Thymus (tissue), 11 donors: ENCODE data around the gene MFSD6. TPM values are rescaled to one million over a fixed set of nuclear protein-coding genes. Genes with fewer than 3 reads are reported as not detected.

Experiments
- DNase-seq, 9 donors: peaks; one replicate each; pipeline ENCODE4 v3.0.0-alpha.2; 2013; ENCODE audit warnings: low spot score in 9 of 9, low read depth in 6 of 9, missing footprints in 1 of 9
- H3K27ac ChIP-seq, 2 donors: one replicate each; pipeline ENCODE4 v1.5.1; 2013; ENCODE audit warnings: control low read depth in 1 of 2, low read depth in 1 of 2, low read length in 1 of 2, mild to moderate bottlenecking in 1 of 2, moderate library complexity in 1 of 2
- H3K27me3 ChIP-seq, 2 donors: one replicate each; pipeline ENCODE4 v1.5.1; 2013; ENCODE audit warnings: low read length in 1 of 2; ENCODE audit not compliant: control insufficient read depth in 2 of 2, insufficient read depth in 1 of 2
- H3K36me3 ChIP-seq, 2 donors: one replicate each; pipeline ENCODE4 v1.5.1; 2013; ENCODE audit warnings: low read length in 1 of 2, mild to moderate bottlenecking in 1 of 2, moderate library complexity in 1 of 2; ENCODE audit not compliant: control insufficient read depth in 2 of 2, insufficient read depth in 2 of 2
- H3K4me1 ChIP-seq, 2 donors: one replicate each; pipeline ENCODE4 v1.5.1; 2013; ENCODE audit warnings: low read length in 2 of 2; ENCODE audit not compliant: control insufficient read depth in 2 of 2, insufficient read depth in 2 of 2
- H3K4me3 ChIP-seq, 2 donors: one replicate each; pipeline ENCODE4 v1.5.1; 2013; ENCODE audit warnings: low read length in 2 of 2, control low read depth in 1 of 2, mild to moderate bottlenecking in 1 of 2
- H3K9me3 ChIP-seq, 2 donors: one replicate each; pipeline ENCODE4 v1.5.1; 2013; ENCODE audit warnings: low read length in 1 of 2, mild to moderate bottlenecking in 1 of 2; ENCODE audit not compliant: control insufficient read depth in 2 of 2, insufficient read depth in 1 of 2
- WGBS: extraction: QIAGEN DNeasy Blood & Tissue Kit; methylation state at CpG from one replicate; pipeline ENCODE4 v1.1.7; 2013; 5-methylcytosine and 5-hydroxymethylcytosine counted together
- polyA plus RNA-seq: library from polyadenylated mRNA; stranded (reverse); fragments of 200-250 nt; gene quantifications from one replicate; pipeline ENCODE4 v1.2.3, GENCODE V29; 2013
- total RNA-seq: library from RNA; stranded (reverse); fragments of 120-200 nt; gene quantifications from one replicate; pipeline ENCODE4 v1.2.4, GENCODE V29; 2013
- donor health status: healthy.

Gene MFSD6
- total and polyA plus RNA-seq, 2 donors = 11.7 to 16.3 TPM

DNA sequence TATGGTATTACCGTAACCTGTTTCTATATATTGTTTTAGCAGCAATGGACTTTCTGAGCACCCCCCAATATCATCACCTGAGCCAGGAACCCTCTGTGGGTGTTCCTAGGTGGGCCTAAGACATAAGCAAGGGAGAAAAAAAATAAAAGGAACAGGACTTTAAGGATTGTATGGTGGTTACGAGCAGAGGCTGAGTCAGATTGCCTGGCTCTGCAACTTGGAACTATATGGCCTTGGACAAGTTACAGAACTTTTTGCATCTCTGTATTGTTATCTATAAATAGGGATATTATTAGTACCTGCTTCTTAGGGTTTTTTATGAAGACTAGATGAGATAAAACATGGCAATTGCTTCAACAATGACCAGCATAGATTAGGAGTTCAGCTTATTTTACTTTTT lies 34.9 kb downstream of the MFSD6 start:
- no peaks in the 10 kb centered on the region for H3K27me3 ChIP-seq
- over 99% methylated on average over 2 of the region's 2 CpGs for WGBS
- H3K27ac ChIP-seq = no peak overlapping the region
- peaks cover 0 to 6% of the 10 kb centered on the region in 2 donors for H3K36me3 ChIP-seq
- no peak for DNase-seq
- no peak overlapping the region for H3K4me3 ChIP-seq
- H3K9me3 ChIP-seq = no peaks in the 10 kb centered on the region
- no peaks in the 10 kb centered on the region for H3K4me1 ChIP-seq

DNA sequence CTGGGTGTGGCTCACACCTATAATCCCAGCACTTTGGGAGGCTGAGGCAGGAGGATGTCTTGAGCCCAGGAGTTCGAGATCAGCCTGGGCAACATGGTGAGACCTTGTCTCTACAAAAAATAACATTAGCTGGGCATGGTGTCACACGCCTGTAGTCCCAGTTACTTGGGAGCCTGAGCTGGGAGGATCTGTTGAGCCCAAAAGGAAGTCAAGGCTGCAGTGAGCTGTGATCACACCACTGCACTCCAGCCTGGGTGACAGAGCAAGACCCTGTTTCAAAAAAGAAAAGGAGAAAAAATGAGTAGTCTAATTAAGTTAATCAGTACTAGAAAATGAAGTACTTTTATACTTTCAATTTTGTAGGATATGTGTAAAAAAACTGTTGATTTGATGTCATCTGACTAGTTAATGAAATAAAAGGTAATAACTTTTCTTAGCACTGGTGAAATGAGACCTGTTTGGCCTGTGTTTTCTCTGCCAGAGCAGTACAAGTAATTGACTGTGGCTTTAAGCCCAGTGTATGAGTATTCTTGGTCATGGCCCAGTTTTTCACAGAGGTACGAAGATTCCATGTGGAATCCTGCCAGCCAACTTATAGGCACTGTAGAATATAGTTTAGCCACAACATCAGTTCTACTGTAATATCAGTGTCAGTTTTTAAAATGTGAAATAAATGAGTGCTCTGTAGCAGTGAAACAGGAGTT lies 35.8 kb downstream of the MFSD6 start:
- Histone ChIP-seq H3K27me3 (no peaks in the 10 kb centered on the region), H3K4me3 (no peak overlapping the region), H3K4me1 (no peaks in the 10 kb centered on the region), H3K27ac (no peak overlapping the region), H3K9me3 (no peaks in the 10 kb centered on the region), H3K36me3 (peaks cover 0 to 6% of the 10 kb centered on the region in 2 donors)
- DNase-seq = no peak
- 96% methylated on average over 3 of the region's 3 CpGs for WGBS

DNA sequence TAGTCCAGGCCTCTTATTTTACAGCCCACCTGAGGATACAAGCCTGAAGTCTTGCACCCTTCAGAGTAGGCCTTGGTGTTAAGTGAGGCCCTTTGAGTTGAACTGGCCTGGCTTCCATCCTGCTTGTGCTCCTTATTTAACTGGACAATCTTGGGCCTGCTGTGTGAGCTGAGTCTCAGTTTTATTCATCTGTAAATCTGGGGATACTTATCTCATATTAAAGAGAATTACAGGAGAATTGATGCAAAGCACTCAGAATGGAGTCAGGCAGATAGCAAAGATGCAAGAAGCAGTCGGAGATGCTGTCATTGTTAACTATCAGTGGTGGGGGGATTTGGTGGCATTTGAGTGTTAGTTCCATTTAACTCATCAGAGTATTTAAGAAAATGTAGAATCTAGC lies 36.8 kb downstream of the MFSD6 start:
- Histone ChIP-seq H3K27ac (no peak overlapping the region), H3K4me3 (no peak overlapping the region), H3K36me3 (peaks cover 0 to 6% of the 10 kb centered on the region in 2 donors), H3K27me3 (no peaks in the 10 kb centered on the region), H3K9me3 (no peaks in the 10 kb centered on the region), H3K4me1 (no peaks in the 10 kb centered on the region)
- DNase-seq = no peak
- 95% methylated on average over 1 of the region's 1 CpG for WGBS

DNA sequence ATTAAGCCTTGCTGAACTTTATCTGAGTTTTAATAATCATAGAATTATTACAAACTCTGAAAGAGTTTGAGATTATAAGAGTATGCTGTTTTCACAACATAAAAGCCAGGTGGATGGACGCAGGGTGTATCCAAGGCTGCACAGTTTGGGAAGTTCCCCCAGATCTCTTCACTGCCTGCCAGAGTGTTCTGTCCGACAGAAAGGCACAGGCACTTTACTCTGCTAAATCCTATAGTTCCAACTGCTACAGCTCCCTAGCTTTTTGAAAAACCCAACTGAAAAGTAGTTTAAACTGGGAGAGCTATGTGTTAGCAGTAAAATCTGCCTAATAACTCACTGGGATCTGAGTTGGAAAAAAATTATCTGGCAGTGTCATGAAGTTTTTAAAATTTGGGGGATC lies 38.0 kb downstream of the MFSD6 start:
- 95% methylated on average over 2 of the region's 2 CpGs for WGBS
- H3K27ac ChIP-seq = no peak overlapping the region

DNA sequence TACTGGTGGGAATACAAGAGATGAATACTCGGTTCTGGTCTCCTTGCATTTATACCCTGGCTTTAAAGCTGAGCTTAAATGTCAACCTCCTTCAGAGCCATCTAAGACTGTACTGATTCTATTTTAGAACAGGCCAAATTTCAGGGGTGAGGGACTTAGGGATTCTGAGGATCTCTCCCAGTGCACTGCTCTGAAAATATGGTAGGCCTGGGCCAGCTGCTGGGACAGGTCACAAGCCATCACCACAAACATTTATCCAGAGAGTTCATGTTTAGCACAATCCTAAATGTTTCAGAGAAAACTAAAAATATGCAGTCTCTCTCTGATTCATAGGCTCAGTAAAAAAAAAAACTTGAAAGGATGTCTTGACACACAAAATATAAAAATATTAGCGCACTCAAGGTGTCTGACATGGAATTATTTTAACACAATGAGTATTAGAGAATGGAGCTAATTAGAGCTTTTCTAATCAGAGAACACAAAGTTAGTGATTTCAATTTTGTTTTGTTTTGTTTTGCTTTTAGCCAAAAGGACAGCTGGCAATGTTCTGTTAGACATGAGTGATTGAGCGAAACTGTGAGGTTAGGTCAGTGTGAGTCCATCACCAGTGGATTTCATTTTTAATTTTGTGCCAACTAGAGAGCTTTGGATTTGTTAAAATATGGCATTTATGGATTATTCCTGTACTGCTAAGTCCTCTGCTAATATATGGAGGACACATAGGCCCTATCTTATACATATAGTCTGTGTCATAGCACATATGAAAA lies 38.8 kb downstream of the MFSD6 start:
- no peaks in the 10 kb centered on the region for H3K27me3 ChIP-seq
- H3K4me1 ChIP-seq = no peaks in the 10 kb centered on the region
- DNase-seq = no peak
- H3K36me3 ChIP-seq = peaks cover 0 to 6% of the 10 kb centered on the region in 2 donors
- no peaks in the 10 kb centered on the region for H3K9me3 ChIP-seq
- no peak overlapping the region for H3K4me3 ChIP-seq
- 99% methylated on average over 3 of the region's 3 CpGs for WGBS
- H3K27ac ChIP-seq = no peak overlapping the region

More for the DNA sequence above, 38.0 kb downstream of the MFSD6 start:
- Histone ChIP-seq H3K9me3 (no peaks in the 10 kb centered on the region), H3K4me3 (no peak overlapping the region), H3K36me3 (peaks cover 0 to 6% of the 10 kb centered on the region in 2 donors), H3K4me1 (no peaks in the 10 kb centered on the region), H3K27me3 (no peaks in the 10 kb centered on the region)
- DNase-seq = no peak

DNA sequence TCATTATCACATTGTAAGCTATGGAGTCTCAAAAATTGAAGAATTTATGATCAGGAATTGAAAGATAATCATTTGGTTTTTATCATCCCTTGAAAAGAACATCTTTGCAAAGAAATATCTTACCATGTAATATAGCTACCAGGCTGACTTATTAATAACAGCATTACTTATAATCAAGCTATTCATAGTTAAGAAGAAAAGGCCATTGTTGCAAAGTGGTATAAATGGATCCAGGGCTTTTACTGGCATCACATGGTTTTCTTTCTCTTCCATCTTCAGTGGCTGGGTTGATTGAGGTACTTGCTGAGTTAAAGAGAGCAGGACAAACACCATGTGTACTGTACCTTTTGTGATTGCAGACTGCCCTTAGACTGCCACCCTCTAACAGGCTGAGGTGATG lies 39.6 kb downstream of the MFSD6 start:
- peaks cover 0 to 2% of the 10 kb centered on the region in 2 donors for H3K36me3 ChIP-seq
- H3K27ac ChIP-seq = no peak overlapping the region
- H3K27me3 ChIP-seq = no peaks in the 10 kb centered on the region
- DNase-seq = no peak
- H3K9me3 ChIP-seq = no peaks in the 10 kb centered on the region
- no peaks in the 10 kb centered on the region for H3K4me1 ChIP-seq
- H3K4me3 ChIP-seq = no peak overlapping the region

DNA sequence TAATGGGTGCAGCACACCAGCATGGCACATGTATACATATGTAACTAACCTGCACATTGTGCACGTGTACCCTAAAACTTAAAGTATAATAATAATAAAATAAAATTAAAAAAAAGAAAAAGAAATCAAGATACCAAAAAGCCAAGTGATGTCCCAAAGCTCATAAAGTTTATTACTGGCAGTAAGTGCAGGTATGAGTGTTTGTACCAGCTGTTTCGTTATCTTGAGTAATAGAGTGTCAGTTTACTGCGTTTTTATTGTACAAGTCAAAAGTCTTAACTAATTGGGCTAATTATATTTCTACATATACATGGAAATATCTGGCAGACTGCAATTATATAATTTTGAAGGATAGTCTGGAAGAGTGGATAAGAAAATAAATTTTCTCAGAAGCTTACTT lies 41.8 kb downstream of the MFSD6 start:
- DNase-seq = no peak
- no peaks in the 10 kb centered on the region for H3K9me3 ChIP-seq
- H3K4me3 ChIP-seq = no peak overlapping the region
- 98% methylated on average over 3 of the region's 3 CpGs for WGBS
- H3K36me3 ChIP-seq = peaks cover under 1 to 5% of the 10 kb centered on the region in 2 donors
- no peaks in the 10 kb centered on the region for H3K27me3 ChIP-seq
- H3K4me1 ChIP-seq = no peaks in the 10 kb centered on the region
- no peak overlapping the region for H3K27ac ChIP-seq

DNA sequence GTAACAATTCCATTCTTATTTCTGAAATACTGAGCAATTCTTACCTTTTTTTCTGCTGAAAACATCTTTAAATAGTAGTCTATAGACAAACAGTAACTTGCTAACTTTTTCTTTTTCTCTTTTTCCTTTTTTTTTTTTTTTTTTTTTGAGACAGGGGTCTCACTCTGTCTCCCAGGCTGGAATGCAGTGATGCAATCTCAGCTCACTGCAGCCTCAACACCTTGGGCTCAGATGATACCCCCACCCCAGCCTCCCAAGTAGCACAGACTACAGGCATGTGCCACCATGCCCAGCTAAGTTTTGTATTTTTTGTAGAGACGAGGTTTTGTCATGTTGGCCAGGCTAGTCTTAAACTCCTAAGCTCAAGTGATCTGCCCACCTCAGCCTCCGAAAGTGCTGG lies 42.2 kb downstream of the MFSD6 start:
- Histone ChIP-seq H3K4me3 (no peak overlapping the region), H3K27me3 (no peaks in the 10 kb centered on the region), H3K36me3 (peaks cover 0 to 5% of the 10 kb centered on the region in 2 donors), H3K4me1 (no peaks in the 10 kb centered on the region), H3K27ac (no peak overlapping the region), H3K9me3 (no peaks in the 10 kb centered on the region)
- WGBS = 97% methylated on average over 2 of the region's 2 CpGs
- no peak for DNase-seq

DNA sequence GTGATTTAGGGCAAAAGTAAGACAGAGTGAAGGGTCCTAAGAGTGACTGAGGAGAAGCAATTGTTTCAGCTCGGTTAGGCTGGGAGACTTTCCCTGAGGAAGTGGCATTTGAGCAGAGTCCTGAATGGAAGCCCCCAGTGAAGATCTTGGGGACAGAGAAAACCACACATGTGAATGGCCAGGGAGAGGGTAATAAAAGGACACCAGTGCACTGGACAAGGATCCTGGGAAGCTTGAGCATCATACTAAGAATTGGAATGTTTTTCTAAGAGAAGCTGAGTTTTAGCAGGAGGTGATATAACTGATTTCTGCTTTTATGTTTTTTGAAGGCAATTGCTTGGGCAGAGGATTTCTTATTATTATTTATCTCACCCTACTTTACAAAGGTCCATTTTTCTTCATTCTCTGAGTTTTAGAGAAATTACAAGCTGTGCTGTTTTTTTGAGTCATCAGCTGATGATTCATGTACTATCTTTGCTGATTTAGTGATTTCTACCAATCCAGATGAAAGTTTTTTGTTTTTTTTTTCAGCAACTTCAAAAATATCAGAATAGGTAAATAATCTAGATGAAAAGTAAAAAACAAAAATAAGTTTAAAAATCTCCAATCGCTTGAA lies 43.5 kb downstream of the MFSD6 start:
- 92% methylated on average over 2 of the region's 2 CpGs for whole genome bisulfite sequencing
- no peaks in the 10 kb centered on the region for H3K27me3 ChIP-seq
- no peak for DNase-seq

More for the DNA sequence above, 43.5 kb downstream of the MFSD6 start:
- H3K27ac ChIP-seq = no peak overlapping the region
- H3K4me1 ChIP-seq = no peaks in the 10 kb centered on the region
- H3K9me3 ChIP-seq = no peaks in the 10 kb centered on the region
- H3K4me3 ChIP-seq = no peak overlapping the region
- H3K36me3 ChIP-seq = peaks cover under 1 to 10% of the 10 kb centered on the region in 2 donors
